NB4 (cell line): ENCODE results near the gene ACBD4.

Source experiments
- DNase-seq: peaks from one replicate; pipeline ENCODE4 v3.0.0; 2010; ENCODE audit warnings: low read depth
- H3K4me3 ChIP-seq: one replicate; pipeline ENCODE4 v1.5.1; 2011; ENCODE audit warnings: mild to moderate bottlenecking, low read depth, low read length, moderate library complexity
- CTCF ChIP-seq: IDR thresholded peaks from one replicate; pipeline ENCODE4 v1.5.1; 2012; ENCODE audit warnings: low read depth, low read length
- MAX ChIP-seq: IDR thresholded peaks from 2 replicates; pipeline ENCODE4 v1.6.1; 2011; ENCODE audit warnings: low read depth, low read length
- MYC ChIP-seq: IDR thresholded peaks from 2 replicates; pipeline ENCODE4 v1.6.1; 2011; ENCODE audit warnings: low read depth, low read length
- POLR2A ChIP-seq: IDR thresholded peaks from 2 replicates; pipeline ENCODE4 v1.6.1; 2011; ENCODE audit warnings: mild to moderate bottlenecking; ENCODE audit not compliant: insufficient read length; ENCODE audit errors: extremely low read depth

Gene ACBD4

GRCh38 chr17:45135192-45135977 lies at the start of gene ACBD4:
ACBD4 (plus strand) TSS chr17:45135687; CDS start chr17:45136145, 458 bp downstream.
- peak; percentile 96 for DNase-seq
- peak; percentile 38 for TF ChIP-seq MAX
- TF ChIP-seq MYC = no peak
- TF ChIP-seq CTCF = peak; percentile 99
- TF ChIP-seq POLR2A = peak; percentile 45
- peak within 1 kb of the TSS; percentile 50 for H3K4me3 ChIP-seq

- no peak for TF ChIP-seq MAX
- no peak for TF ChIP-seq POLR2A
- no peak for TF ChIP-seq CTCF
- no peak for TF ChIP-seq MYC
- no peak for DNase-seq
- no peak overlapping the region for H3K4me3 ChIP-seq
Measured at GRCh38 chr17:45086391-45086790, 49.1 kb upstream of the ACBD4 start.

GRCh38 chr17:45086865-45087503 lies 48.5 kb upstream of the ACBD4 start:
- H3K4me3 ChIP-seq = no peak overlapping the region
- no peak for DNase-seq
- TF ChIP-seq MAX = no peak
- TF ChIP-seq MYC = no peak
- TF ChIP-seq POLR2A = no peak
- TF ChIP-seq CTCF = no peak

GRCh38 chr17:45087504-45087975 lies 47.9 kb upstream of the ACBD4 start:
- H3K4me3 ChIP-seq = no peak overlapping the region
- TF ChIP-seq POLR2A (no peak), MAX (no peak), CTCF (no peak), MYC (no peak)
- DNase-seq = no peak

GRCh38 chr17:45087978-45088377 lies 47.5 kb upstream of the ACBD4 start:
- no peak for TF ChIP-seq CTCF
- TF ChIP-seq POLR2A = no peak
- no peak for TF ChIP-seq MYC
- TF ChIP-seq MAX = no peak
- H3K4me3 ChIP-seq = no peak overlapping the region
- no peak for DNase-seq
